G401.6 (cell line): ENCODE results near the gene PTCH1.

Experiments used
- FAIRE-seq: peaks from 2 replicates; lab custom pipeline; 2012; peaks lifted over from hg19 to GRCh38; lab: Jason Lieb, UNC

The PTCH1 gene

GRCh38 chr9:95462249-95463147 lies 54.3 kb downstream of the PTCH1 start:
- no peak for FAIRE-seq

- FAIRE-seq = no peak
These were observed 55.1 kb downstream of the PTCH1 start for GRCh38 chr9:95461448-95462248.

DNA sequence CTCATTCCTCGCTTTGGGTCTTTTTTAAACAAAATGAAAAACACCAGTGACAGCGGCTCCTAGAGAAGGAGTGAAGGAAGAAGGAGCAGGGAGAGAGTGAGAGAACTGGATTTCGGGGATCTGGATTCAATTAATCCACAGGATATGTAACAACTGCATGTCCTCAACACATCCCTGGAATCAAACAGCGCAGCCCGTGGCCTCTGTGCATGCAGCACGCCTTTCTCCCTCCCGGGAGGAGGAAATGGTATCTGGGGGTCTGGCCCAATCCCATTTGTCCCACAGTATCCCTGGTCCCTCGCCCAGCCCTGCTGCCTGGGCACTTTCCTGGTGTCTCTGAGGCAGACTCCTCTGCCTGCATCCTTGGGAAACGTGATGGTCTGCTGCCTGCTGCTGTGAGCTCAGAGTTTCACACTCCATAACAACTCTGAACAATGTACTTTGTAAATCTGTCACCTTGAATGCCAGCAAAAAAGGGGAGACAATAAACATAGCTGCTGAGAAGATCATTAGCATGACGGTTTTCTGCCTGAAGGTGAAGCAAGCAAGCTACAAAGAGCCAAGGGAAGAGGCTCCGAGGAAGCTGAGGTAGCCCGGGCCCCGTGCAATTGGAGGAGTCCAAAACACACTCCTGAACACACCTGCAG lies 56.1 kb downstream of the PTCH1 start:
- FAIRE-seq = no peak

DNA sequence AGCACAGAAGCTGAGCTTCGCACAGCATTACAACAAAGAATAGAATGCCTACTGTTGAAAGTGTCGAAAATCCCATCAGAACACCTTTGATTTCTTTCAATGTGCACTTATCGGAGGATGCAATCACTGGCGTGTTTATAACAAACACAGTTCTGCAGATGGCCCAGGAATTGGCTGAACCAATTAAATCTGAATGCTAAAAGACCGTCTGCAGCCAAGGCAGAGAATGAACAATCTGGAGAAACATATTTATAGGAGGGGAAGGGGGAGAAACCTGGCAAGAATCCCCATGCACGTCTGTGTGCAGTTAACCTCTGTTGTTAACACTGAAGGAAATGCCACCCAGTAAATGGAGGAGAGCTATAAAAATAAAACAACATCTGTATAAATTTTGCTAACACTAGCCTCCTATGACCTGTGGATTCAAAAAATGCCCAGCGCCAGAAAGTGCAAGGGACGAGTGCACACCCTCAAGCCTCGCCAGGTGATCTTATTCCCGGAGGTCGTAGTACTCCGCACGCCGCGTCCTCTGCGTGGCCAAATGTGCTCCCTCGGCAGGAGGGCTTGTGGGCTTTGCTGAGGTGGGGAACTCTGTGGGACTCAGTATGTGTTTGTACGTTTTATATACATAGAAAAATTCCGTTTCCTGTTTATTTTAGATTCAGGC lies 56.8 kb downstream of the PTCH1 start:
- FAIRE-seq = no peak

DNA sequence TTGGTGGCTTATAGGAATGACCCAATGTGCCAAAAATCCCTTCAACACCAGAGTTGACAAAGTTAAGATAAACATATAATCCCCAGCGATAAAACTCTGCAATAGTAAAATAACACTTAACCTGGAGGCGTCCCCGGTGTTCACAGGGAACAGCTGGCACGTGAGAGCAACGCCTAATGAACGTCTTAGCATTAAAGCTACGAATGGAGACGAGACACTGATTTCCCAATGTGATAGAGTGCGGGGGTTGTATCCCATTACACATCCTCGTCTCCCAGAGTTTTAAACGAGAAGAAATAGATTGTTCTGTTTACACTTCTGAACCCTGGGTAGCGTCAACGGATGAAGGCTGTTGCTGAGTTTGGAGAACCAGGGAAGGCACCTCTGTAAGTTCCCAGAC lies 57.6 kb downstream of the PTCH1 start:
- no peak for FAIRE-seq

GRCh38 chr9:95458666-95459065 lies 58.1 kb downstream of the PTCH1 start:
- FAIRE-seq = no peak

DNA sequence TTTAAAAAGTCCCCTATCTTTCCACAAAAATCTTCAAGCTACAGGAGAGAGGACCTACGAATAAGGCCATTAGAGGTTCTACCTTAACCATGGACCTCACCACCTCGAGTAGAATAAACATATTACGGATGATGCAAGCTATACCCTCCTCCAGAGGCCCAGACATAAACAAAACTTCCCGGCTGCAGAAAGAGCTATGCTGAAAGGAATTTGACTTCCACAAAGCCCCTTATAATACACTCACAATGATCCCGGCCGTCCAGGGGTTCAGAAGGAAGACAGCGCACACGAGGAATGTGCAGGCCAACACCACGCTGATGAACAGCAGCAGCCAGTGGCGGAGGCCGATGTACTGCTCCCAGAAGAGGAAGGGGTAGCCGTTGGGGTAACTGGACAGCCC lies 59.0 kb downstream of the PTCH1 start:
- no peak for FAIRE-seq

DNA sequence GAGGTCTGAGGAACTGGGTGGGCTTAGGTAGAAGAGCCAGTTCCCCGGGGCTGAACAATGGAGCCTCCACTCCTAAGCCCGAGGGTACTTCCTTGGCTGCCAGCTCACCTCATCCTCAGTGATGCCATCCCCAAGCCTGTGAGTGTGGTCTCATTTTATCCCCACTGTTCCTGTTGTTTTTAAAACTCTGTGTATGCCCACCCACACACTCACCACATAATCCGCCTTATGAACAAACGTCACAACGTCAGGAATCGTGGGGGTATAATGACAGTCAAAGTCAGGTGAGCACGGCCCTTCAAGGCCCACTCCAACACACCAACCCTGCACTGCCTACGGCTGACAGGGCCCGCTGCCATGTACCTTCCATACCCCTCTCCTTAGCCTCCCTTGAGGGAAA lies 61.1 kb downstream of the PTCH1 start:
- no peak for FAIRE-seq

GRCh38 chr9:95452176-95452575 lies 64.6 kb downstream of the PTCH1 start:
- FAIRE-seq = no peak

DNA sequence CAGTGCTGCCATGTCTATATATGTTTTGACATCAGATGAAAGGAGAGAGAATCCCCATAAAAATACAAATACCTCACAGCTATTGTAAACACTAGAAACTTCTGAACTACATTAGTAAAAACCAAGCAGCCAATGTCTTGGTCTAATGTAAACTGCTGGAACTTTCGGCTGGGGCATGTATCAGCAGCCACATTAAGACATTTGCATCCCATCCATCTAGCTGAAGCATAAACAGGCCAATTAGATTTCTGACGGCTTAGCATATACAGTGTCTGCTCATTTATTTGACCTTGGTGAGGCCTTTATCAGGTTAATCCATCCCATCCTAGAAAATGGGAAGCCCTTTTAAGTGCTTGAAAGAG lies 65.7 kb downstream of the PTCH1 start:
- no peak for FAIRE-seq

- FAIRE-seq = no peak
These were observed 66.4 kb downstream of the PTCH1 start for GRCh38 chr9:95450171-95451064.

DNA sequence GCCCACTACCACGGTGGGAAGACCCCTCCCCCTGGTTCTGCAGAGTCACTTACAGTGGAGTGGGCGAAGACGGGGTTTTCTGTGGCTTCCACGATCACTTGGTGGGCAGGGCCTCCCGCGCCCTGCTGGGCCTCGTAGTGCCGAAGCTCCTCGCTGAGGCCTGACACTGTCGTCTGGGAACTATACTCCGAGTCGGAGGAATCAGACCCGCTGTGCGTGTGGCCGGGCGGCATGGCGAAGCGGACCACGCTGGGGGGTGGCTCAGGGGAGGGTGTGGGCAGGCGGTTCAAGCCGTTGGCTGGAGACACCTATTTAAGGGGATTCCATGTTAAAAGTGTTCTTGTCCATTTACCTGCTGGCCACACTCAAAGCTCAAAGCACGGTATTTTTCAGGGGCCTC lies 67.8 kb downstream of the PTCH1 start:
- FAIRE-seq = no peak

GRCh38 chr9:95447660-95448420 lies 68.9 kb downstream of the PTCH1 start:
- no peak for FAIRE-seq

- FAIRE-seq = no peak
These were observed 69.8 kb downstream of the PTCH1 start for GRCh38 chr9:95446984-95447383.

DNA sequence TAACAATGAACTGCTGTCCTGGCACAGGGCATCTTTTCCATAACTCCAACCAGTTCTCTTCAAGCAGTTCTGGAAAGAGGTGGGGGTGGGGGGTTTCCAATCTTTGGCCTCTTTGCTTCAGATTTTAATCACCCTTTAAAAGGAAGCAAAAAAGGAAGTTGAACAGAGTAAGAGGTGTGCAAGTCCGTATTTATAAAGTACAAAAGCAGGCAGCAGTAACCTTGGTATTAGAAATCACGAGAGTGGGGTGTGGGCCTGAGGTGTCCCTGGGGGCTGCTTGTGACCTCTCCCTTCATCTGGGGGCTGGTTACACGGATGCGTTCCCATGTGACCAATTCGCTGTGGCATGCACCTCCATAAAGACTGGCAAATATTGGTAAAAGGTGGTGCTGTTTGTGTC lies 70.5 kb downstream of the PTCH1 start:
- FAIRE-seq = no peak

- no peak for FAIRE-seq
These were observed 72.6 kb downstream of the PTCH1 start for GRCh38 chr9:95444160-95444559.

DNA sequence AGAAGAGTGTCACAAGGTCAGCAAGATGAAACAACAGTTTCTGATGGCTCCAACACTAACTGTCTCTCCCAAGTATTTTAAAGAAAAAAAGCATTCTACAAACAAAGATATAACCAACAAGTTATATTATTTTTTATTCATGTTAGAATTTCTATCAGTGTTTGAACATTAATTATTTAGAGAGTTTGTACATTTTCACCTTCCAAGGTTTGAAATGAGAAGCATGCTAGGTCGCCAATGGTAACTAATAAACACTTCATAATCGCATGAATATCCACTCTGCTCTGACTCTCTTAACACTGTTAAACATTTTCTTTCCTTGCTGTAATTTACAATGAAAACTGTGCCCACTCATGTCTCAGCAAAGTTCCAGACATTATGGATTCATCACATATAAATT lies 73.5 kb downstream of the PTCH1 start:
- FAIRE-seq = no peak

- no peak for FAIRE-seq
These were observed 75.7 kb downstream of the PTCH1 start for GRCh38 chr9:95441081-95441480.

GRCh38 chr9:95440447-95440846 lies 76.3 kb downstream of the PTCH1 start:
- no peak for FAIRE-seq

GRCh38 chr9:95438561-95439357 lies 78.0 kb downstream of the PTCH1 start:
- FAIRE-seq = no peak
